ENCODE measurements around the gene RIPPLY3.

DNA sequence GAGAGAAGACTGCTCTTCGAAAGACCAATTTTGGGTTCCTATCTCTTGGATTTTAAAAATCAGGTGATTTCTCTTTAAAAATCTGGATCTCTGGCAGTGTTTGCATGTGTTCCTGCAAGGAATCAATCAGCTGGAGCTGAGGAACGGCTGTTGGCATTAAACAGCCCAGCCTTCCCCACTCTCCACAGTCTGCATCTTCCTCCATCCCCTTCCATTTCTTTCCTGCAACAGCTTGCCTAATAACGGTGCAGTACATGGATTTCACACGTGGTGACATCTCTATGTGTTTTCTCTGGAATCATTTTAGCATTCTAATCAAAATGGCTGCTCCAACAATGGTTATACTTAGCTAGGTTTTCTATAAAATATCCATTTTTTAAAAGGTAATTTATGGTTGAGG is 20.0 kb downstream of the RIPPLY3 start:
- no peak for TF ChIP-seq POLR2A (IDR thresholded peaks at IDR 0.05)
- TF ChIP-seq, protein P1, sequence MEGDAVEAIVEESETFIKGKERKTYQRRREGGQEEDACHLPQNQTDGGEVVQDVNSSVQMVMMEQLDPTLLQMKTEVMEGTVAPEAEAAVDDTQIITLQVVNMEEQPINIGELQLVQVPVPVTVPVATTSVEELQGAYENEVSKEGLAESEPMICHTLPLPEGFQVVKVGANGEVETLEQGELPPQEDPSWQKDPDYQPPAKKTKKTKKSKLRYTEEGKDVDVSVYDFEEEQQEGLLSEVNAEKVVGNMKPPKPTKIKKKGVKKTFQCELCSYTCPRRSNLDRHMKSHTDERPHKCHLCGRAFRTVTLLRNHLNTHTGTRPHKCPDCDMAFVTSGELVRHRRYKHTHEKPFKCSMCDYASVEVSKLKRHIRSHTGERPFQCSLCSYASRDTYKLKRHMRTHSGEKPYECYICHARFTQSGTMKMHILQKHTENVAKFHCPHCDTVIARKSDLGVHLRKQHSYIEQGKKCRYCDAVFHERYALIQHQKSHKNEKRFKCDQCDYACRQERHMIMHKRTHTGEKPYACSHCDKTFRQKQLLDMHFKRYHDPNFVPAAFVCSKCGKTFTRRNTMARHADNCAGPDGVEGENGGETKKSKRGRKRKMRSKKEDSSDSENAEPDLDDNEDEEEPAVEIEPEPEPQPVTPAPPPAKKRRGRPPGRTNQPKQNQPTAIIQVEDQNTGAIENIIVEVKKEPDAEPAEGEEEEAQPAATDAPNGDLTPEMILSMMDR (IDR thresholded peaks at IDR 0.05): no peak
